SK-N-SH (cell line): ENCODE results near the gene JAKMIP3.

Experiments used
- CHD2 ChIP-seq: fragments of 150-350 bp; IDR thresholded peaks from 2 replicates; pipeline ENCODE4 v1.6.1; 2018; ENCODE audit warnings: low read length; ENCODE audit not compliant: partially characterized antibody
- EP300 ChIP-seq, 2 experiments: IDR thresholded peaks; 2 replicates each; pipeline versions ENCODE4 v1.4.0 to v1.6.1; 2012; ENCODE audit warnings: borderline replicate concordance in 1 of 2, low read depth in 1 of 2, low read length in 1 of 2
- FOXJ3 ChIP-seq: sonication (generic); formaldehyde crosslinking; IDR thresholded peaks from 2 replicates; pipeline ENCODE4 v1.5.1; 2020; ENCODE audit warnings: mild to moderate bottlenecking, missing genetic modification reagents
- POLR2AphosphoS5 ChIP-seq: IDR thresholded peaks from 2 replicates; pipeline ENCODE4 v1.6.1; 2012; ENCODE audit warnings: low read depth, low read length
- SMC3 ChIP-seq: IDR thresholded peaks from 2 replicates; pipeline ENCODE4 v1.6.1; 2012; ENCODE audit warnings: low read depth, low read length, improper control_type of control experiment
- TF ChIP-seq, protein P1 (sequence below): fragments of 200-600 bp; sonication (generic); IDR thresholded peaks from 2 replicates; pipeline ENCODE4 v1.6.1; 2017; ENCODE audit warnings: antibody characterized with exemption, mild to moderate bottlenecking, moderate library complexity
- TF ChIP-seq, protein P2 (sequence below): fragments of 150-350 bp; IDR thresholded peaks from 2 replicates; pipeline ENCODE4 v1.6.1; 2017; ENCODE audit warnings: antibody characterized with exemption, low read length, low read depth, borderline replicate concordance
- TF ChIP-seq, protein P3 (sequence below): IDR thresholded peaks from 2 replicates; pipeline ENCODE4 v1.4.0; 2012; ENCODE audit warnings: low read depth, borderline replicate concordance

DNA sequence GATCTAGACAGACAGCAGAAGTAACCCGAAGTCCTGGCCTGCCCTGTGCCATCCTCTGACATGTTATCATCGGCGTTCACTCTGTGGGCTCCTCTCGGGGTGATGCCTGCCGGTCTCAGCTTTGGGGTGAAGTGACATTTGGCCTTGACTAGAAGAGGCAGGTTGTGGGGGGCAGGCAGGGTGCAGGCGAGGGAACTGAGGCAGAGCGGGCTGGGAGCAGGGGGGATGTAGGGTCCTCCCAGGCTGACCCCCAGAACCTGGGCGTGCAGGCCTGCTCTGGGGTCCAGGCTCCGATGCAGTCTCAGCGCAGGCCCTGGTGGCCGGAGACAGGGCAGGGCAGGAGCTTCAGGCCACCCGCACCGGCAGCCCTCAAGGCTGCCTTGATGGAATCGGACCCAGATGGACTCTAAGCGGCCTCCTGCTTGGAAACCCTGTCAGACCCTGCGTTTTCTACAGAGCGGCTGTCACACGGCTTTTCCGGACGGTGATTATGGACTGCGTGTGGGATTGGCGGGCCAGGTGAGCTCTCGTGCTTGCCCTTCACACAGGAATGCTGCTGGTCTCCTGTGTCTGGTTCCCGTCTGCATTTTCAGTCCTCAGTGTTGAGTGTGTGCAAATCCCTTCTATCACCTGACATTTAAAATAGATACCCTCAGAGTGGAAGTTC is 842 bp upstream of the JAKMIP3 start:
- TF ChIP-seq EP300 (IDR thresholded peaks at IDR 0.05; ENCODE audit: borderline replicate concordance in 1 of 2, low read depth in 1 of 2, low read length in 1 of 2) (no peak), POLR2AphosphoS5 (no peak), FOXJ3 (CRISPR knock-in tag) (no peak), CHD2 (no peak), SMC3 (no peak)
- TF ChIP-seq, protein P1, sequence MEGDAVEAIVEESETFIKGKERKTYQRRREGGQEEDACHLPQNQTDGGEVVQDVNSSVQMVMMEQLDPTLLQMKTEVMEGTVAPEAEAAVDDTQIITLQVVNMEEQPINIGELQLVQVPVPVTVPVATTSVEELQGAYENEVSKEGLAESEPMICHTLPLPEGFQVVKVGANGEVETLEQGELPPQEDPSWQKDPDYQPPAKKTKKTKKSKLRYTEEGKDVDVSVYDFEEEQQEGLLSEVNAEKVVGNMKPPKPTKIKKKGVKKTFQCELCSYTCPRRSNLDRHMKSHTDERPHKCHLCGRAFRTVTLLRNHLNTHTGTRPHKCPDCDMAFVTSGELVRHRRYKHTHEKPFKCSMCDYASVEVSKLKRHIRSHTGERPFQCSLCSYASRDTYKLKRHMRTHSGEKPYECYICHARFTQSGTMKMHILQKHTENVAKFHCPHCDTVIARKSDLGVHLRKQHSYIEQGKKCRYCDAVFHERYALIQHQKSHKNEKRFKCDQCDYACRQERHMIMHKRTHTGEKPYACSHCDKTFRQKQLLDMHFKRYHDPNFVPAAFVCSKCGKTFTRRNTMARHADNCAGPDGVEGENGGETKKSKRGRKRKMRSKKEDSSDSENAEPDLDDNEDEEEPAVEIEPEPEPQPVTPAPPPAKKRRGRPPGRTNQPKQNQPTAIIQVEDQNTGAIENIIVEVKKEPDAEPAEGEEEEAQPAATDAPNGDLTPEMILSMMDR: no peak
- TF ChIP-seq, protein P2, sequence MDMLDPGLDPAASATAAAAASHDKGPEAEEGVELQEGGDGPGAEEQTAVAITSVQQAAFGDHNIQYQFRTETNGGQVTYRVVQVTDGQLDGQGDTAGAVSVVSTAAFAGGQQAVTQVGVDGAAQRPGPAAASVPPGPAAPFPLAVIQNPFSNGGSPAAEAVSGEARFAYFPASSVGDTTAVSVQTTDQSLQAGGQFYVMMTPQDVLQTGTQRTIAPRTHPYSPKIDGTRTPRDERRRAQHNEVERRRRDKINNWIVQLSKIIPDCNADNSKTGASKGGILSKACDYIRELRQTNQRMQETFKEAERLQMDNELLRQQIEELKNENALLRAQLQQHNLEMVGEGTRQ: no peak
- TF ChIP-seq, protein P3, sequence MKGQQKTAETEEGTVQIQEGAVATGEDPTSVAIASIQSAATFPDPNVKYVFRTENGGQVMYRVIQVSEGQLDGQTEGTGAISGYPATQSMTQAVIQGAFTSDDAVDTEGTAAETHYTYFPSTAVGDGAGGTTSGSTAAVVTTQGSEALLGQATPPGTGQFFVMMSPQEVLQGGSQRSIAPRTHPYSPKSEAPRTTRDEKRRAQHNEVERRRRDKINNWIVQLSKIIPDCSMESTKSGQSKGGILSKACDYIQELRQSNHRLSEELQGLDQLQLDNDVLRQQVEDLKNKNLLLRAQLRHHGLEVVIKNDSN: no peak
